H1 (cell line): Measurements from ENCODE around the gene TP73. TPM values are rescaled to one million over a fixed set of nuclear protein-coding genes. Genes with fewer than 3 reads are reported as not detected.

Source experiments
- CTCF ChIA-PET: fragments of 300-600 bp; sonication (Branson Sonifier 250); formaldehyde crosslinking; loops from one replicate; lab custom pipeline; 2021; ENCODE audit not compliant: partially characterized antibody; lab: Charles Lee
- POLR2A ChIA-PET: fragments of 300-600 bp; sonication (Branson Sonifier 250); formaldehyde crosslinking; loops from one replicate; lab custom pipeline; 2021; ENCODE audit warnings: inconsistent platforms; ENCODE audit not compliant: partially characterized antibody; lab: Charles Lee
- DNase-seq, 2 experiments: peaks; one replicate each; pipeline versions ENCODE4 v3.0.0 to v3.0.0-alpha.2; 2010 to 2022; ENCODE audit warnings: low spot score in 2 of 2, low read depth in 1 of 2, mixed read lengths in 1 of 2
- FAIRE-seq: peaks from 2 replicates; lab custom pipeline; 2011; peaks lifted over from hg19 to GRCh38; lab: Jason Lieb, UNC
- H2AFZ ChIP-seq: 2 replicates; pipeline ENCODE4 v1.8.1; 2012; ENCODE audit warnings: low read length, inconsistent platforms
- H2AK5ac ChIP-seq: 2 replicates; pipeline ENCODE4 v1.6.1; 2013; ENCODE audit warnings: low read depth, low read length
- H2BK120ac ChIP-seq: replicated peaks from 2 replicates; pipeline ENCODE3; 2013; ENCODE audit warnings: low read depth, low read length, inconsistent platforms
- H2BK12ac ChIP-seq: 2 replicates; pipeline ENCODE4 v1.6.1; 2013; ENCODE audit warnings: low read depth, low read length
- H2BK15ac ChIP-seq: 2 replicates; pipeline ENCODE4 v1.6.1; 2013; ENCODE audit warnings: low read length
- H2BK20ac ChIP-seq: 2 replicates; pipeline ENCODE4 v1.6.1; 2013; ENCODE audit warnings: low read length
- H2BK5ac ChIP-seq: 2 replicates; pipeline ENCODE4 v1.6.1; 2013; ENCODE audit warnings: low read depth, low read length
- H3K14ac ChIP-seq: 2 replicates; pipeline ENCODE4 v1.6.1; 2013; ENCODE audit warnings: inconsistent platforms; ENCODE audit not compliant: insufficient read length
- H3K18ac ChIP-seq: 2 replicates; pipeline ENCODE4 v1.6.1; 2013; ENCODE audit warnings: low read length; ENCODE audit errors: extremely low read depth
- H3K23ac ChIP-seq: 2 replicates; pipeline ENCODE4 v1.6.1; 2013; ENCODE audit warnings: inconsistent platforms; ENCODE audit not compliant: insufficient read length
- H3K23me2 ChIP-seq: 2 replicates; pipeline ENCODE4 v1.6.1; 2013; ENCODE audit warnings: low read depth, low read length
- H3K27ac ChIP-seq: 2 replicates; pipeline ENCODE4 v1.6.1; 2011; ENCODE audit warnings: low read depth, low read length, inconsistent platforms
- H3K27me3 ChIP-seq, 4 experiments: replicated peaks in 1 of 4; 1 replicate in 1 of 4; 2 replicates in 3 of 4; pipeline versions ENCODE4 v1.6.1 to v1.8.1; 2011 to 2013; ENCODE audit warnings: low read length in 3 of 4, mild to moderate bottlenecking in 3 of 4, inconsistent platforms in 2 of 4, mixed read lengths in 2 of 4, moderate library complexity in 1 of 4; ENCODE audit not compliant: control insufficient read depth in 3 of 4, insufficient read depth in 3 of 4; ENCODE audit errors: extremely low read depth in 1 of 4
- H3K36me3 ChIP-seq, 4 experiments: 2 replicates each; pipeline versions ENCODE4 v1.6.1 to v1.8.1; 2011 to 2013; ENCODE audit warnings: mild to moderate bottlenecking in 4 of 4, low read length in 3 of 4, moderate library complexity in 2 of 4, control low read depth in 1 of 4, inconsistent platforms in 1 of 4; ENCODE audit not compliant: insufficient read depth in 4 of 4, control insufficient read depth in 2 of 4
- H3K4ac ChIP-seq: replicated peaks from 2 replicates; pipeline ENCODE3; 2013; ENCODE audit warnings: low read length, low read depth, mixed read lengths, inconsistent platforms; ENCODE audit not compliant: insufficient read length
- H3K4me1 ChIP-seq, 4 experiments: replicated peaks in 1 of 4; 1 replicate in 1 of 4; 2 replicates in 3 of 4; pipeline versions ENCODE4 v1.6.1 to v1.8.1; 2011 to 2013; ENCODE audit warnings: low read length in 3 of 4, inconsistent platforms in 2 of 4, mixed read lengths in 1 of 4; ENCODE audit not compliant: insufficient read depth in 4 of 4, control insufficient read depth in 3 of 4
- H3K4me2 ChIP-seq, 2 experiments: 2 replicates each; pipeline versions ENCODE4 v1.6.1 to v1.8.1; 2011 to 2013; ENCODE audit warnings: low read depth in 2 of 2, low read length in 2 of 2, control low read depth in 1 of 2, inconsistent platforms in 1 of 2, mild to moderate bottlenecking in 1 of 2; ENCODE audit not compliant: insufficient read depth in 1 of 2
- H3K4me3 ChIP-seq, 4 experiments: fragments of 200-600, 300-600 bp in 1 of 4; sonication (generic), shearing (Covaris generic), sonication (Bioruptor Twin) in 1 of 4; 2 replicates each; pipeline versions ENCODE4 v1.5.1 to v1.8.1; 2011 to 2016; ENCODE audit warnings: low read length in 4 of 4, low read depth in 3 of 4, control low read depth in 2 of 4, inconsistent platforms in 2 of 4, mild to moderate bottlenecking in 2 of 4, mixed read lengths in 1 of 4, moderate library complexity in 1 of 4; ENCODE audit not compliant: insufficient read depth in 2 of 4; ENCODE audit errors: extremely low read depth in 1 of 4
- H3K56ac ChIP-seq: replicated peaks from 2 replicates; pipeline ENCODE3; 2013; ENCODE audit warnings: low read depth, mild to moderate bottlenecking, mixed read lengths, low read length, inconsistent platforms; ENCODE audit not compliant: insufficient read length
- H3K79me1 ChIP-seq: 2 replicates; pipeline ENCODE4 v1.6.1; 2013; ENCODE audit warnings: low read depth, low read length, control low read depth
- H3K79me2 ChIP-seq, 2 experiments: 2 replicates each; pipeline versions ENCODE4 v1.6.1 to v1.8.1; 2012 to 2013; ENCODE audit warnings: low read length in 2 of 2, mild to moderate bottlenecking in 2 of 2, inconsistent platforms in 1 of 2; ENCODE audit not compliant: insufficient read depth in 2 of 2, control insufficient read depth in 1 of 2
- H3K9ac ChIP-seq, 4 experiments: replicated peaks in 1 of 4; 1 replicate in 1 of 4; 2 replicates in 3 of 4; pipeline versions ENCODE4 v1.6.1 to v1.8.1; 2011 to 2013; ENCODE audit warnings: low read depth in 3 of 4, low read length in 3 of 4, control low read depth in 2 of 4, mild to moderate bottlenecking in 2 of 4, moderate library complexity in 2 of 4, inconsistent platforms in 1 of 4; ENCODE audit errors: extremely low read depth in 1 of 4
- H3K9me3 ChIP-seq, 2 experiments: 2 replicates each; pipeline versions ENCODE4 v1.6.1 to v1.8.1; 2012 to 2013; ENCODE audit warnings: mild to moderate bottlenecking in 2 of 2, moderate library complexity in 2 of 2, control low read depth in 1 of 2, inconsistent platforms in 1 of 2, low read depth in 1 of 2, low read length in 1 of 2, mixed read lengths in 1 of 2; ENCODE audit not compliant: insufficient read depth in 2 of 2
- H4K20me1 ChIP-seq, 2 experiments: replicated peaks in 1 of 2; 2 replicates each; pipeline versions ENCODE3 to v1.8.1; 2011 to 2013; ENCODE audit warnings: inconsistent platforms in 2 of 2, low read length in 2 of 2, mild to moderate bottlenecking in 1 of 2; ENCODE audit not compliant: insufficient read depth in 2 of 2, control insufficient read depth in 1 of 2
- H4K5ac ChIP-seq: 2 replicates; pipeline ENCODE4 v1.6.1; 2013; ENCODE audit warnings: low read length, low read depth, mixed read lengths, inconsistent platforms; ENCODE audit not compliant: insufficient read length
- H4K8ac ChIP-seq: 2 replicates; pipeline ENCODE4 v1.8.0; 2013; ENCODE audit warnings: mild to moderate bottlenecking, moderate library complexity, low read length, inconsistent platforms; ENCODE audit not compliant: insufficient read depth; ENCODE audit errors: extremely low read depth
- H4K91ac ChIP-seq: replicated peaks from 2 replicates; pipeline ENCODE3; 2013; ENCODE audit warnings: low read length, mixed read lengths, inconsistent platforms; ENCODE audit not compliant: insufficient read length
- ATF2 ChIP-seq: IDR thresholded peaks from 2 replicates; pipeline ENCODE4 v1.6.1; 2012; ENCODE audit warnings: low read length, inconsistent platforms
- BCL11A ChIP-seq, 2 experiments: IDR thresholded peaks; one replicate each; pipeline ENCODE4 v1.6.1; 2011; ENCODE audit warnings: low read depth in 2 of 2, low read length in 2 of 2, mild to moderate bottlenecking in 2 of 2
- CREB1 ChIP-seq: IDR thresholded peaks from 2 replicates; pipeline ENCODE4 v1.6.1; 2012; ENCODE audit warnings: inconsistent platforms
- HDAC2 ChIP-seq, 2 experiments: fragments of 300-600 bp in 1 of 2; sonication (generic) in 1 of 2; IDR thresholded peaks; 2 replicates each; pipeline ENCODE4 v1.6.1; 2011 to 2012; ENCODE audit warnings: low read depth in 2 of 2, low read length in 2 of 2, mild to moderate bottlenecking in 2 of 2, moderate library complexity in 2 of 2, borderline replicate concordance in 1 of 2, inconsistent platforms in 1 of 2
- NRF1 ChIP-seq: IDR thresholded peaks from 2 replicates; pipeline ENCODE4 v1.6.1; 2011; ENCODE audit warnings: mild to moderate bottlenecking, low read depth, low read length, improper control_type of control experiment
- POLR2A ChIP-seq, 2 experiments: IDR thresholded peaks; 1 replicate in 1 of 2; 2 replicates in 1 of 2; pipeline ENCODE4 v1.6.1; 2011; ENCODE audit warnings: low read depth in 2 of 2, low read length in 2 of 2, mild to moderate bottlenecking in 2 of 2; ENCODE audit errors: control extremely low read depth in 1 of 2
- POLR2AphosphoS5 ChIP-seq: IDR thresholded peaks from 2 replicates; pipeline ENCODE4 v1.6.1; 2011; ENCODE audit warnings: low read depth, low read length
- POU5F1 ChIP-seq: IDR thresholded peaks from 2 replicates; pipeline ENCODE4 v1.6.1; 2011; ENCODE audit warnings: low read depth, mild to moderate bottlenecking, low read length, moderate library complexity
- RAD21 ChIP-seq, 2 experiments: IDR thresholded peaks in 1 of 2; conservative IDR thresholded peaks in 1 of 2; 2 replicates each; pipeline ENCODE4 v1.6.1; 2011; ENCODE audit warnings: low read depth in 2 of 2, low read length in 2 of 2, improper control_type of control experiment in 1 of 2, inconsistent platforms in 1 of 2, mild to moderate bottlenecking in 1 of 2, moderate library complexity in 1 of 2
- SAP30 ChIP-seq: fragments of 300-600 bp; sonication (generic); IDR thresholded peaks from 2 replicates; pipeline ENCODE4 v1.7.1; 2012; ENCODE audit warnings: low read length, moderate library complexity, mild to moderate bottlenecking, inconsistent platforms; ENCODE audit not compliant: insufficient read depth, insufficient replicate concordance
- SP1 ChIP-seq: IDR thresholded peaks from 2 replicates; pipeline ENCODE4 v1.6.1; 2011; ENCODE audit warnings: low read depth, low read length
- SUZ12 ChIP-seq: fragments of 200-600 bp; sonication (generic); IDR thresholded peaks from 2 replicates; pipeline ENCODE4 v1.6.1; 2012; ENCODE audit warnings: mild to moderate bottlenecking, inconsistent platforms, low read length, moderate library complexity, mixed read lengths
- WGBS, 2 experiments: shearing (Covaris generic) in 1 of 2; methylation state at CpG; one replicate each; pipeline versions ENCODE4 v1.1.6 to v1.1.7; 2013 to 2015; ENCODE audit warnings: low lambda C conversion rate in 2 of 2, mixed read lengths in 2 of 2, inconsistent platforms in 1 of 2, low coverage in 1 of 2, missing lambda C conversion rate in 1 of 2; ENCODE audit not compliant: insufficient replicate concordance in 2 of 2, insufficient coverage in 1 of 2, insufficient read length in 1 of 2; ENCODE audit errors: extremely low coverage in 1 of 2, missing lambda C conversion rate in 1 of 2; 5-methylcytosine and 5-hydroxymethylcytosine counted together
- polyA plus RNA-seq, 7 experiments: library from polyadenylated mRNA; depleted of rRNA in 3 of 7; stranded (reverse) in 5 of 7; unstranded in 2 of 7; fragments of >200 nt in 5 of 7; fragments of 200-250 nt in 2 of 7; gene quantifications; 1 replicate in 5 of 7; 2 replicates in 1 of 7; 4 replicates in 1 of 7; pipeline versions ENCODE4 v1.2.1 to v1.2.3, GENCODE V29; 2011 to 2013; ENCODE audit warnings: missing spikeins in 2 of 7, mixed read lengths in 2 of 7
- total RNA-seq: library from RNA; stranded (reverse); fragmentation: NEBNext Ultra II Directional; extraction: Animal tissue kit (Norgen Biotek cat#: 25700); gene quantifications from 2 replicates; pipeline ENCODE4 v1.2.1, GENCODE V29; 2021

Gene TP73
- total and polyA plus RNA-seq, 2 of the 8 experiments (the other 6 are each of a cell fraction or from before 2014, with no cell fraction given): 2.6 to 3.1 TPM

- Histone ChIP-seq H3K23me2 (no peaks in the 10 kb centered on the region; the same call in 1 of the 2 replicates), H2BK12ac (no peak overlapping the region), H3K4ac (no peak overlapping the region), H2BK120ac (no peak overlapping the region), H4K8ac (no peak overlapping the region), H2BK5ac (no peak overlapping the region), H2BK15ac (no peak overlapping the region), H3K23ac (no peak overlapping the region), H3K18ac (no peak overlapping the region; the same call in 1 of the 2 replicates), H3K9ac (no peak overlapping the region), H3K14ac (no peak overlapping the region), H3K4me1 (peaks cover 0 to 10% (median 7%) of the 10 kb centered on the region in 4 experiments; a peak in 6 of 7 replicates), H3K27me3 (no peaks in the 10 kb centered on the region; a peak in 1 of 7 replicates), H3K9me3 (no peaks in the 10 kb centered on the region), H4K20me1 (peaks cover 1 to 2% of the 10 kb centered on the region in 2 experiments), H3K56ac (no peak overlapping the region), H3K4me2 (no peak overlapping the region), H2AFZ (no peak overlapping the region), H2BK20ac (no peak overlapping the region), H3K27ac (no peak overlapping the region), H3K79me2 (no peaks in the 10 kb centered on the region), H4K91ac (no peak overlapping the region), H2AK5ac (no peak overlapping the region), H3K36me3 (no peaks in the 10 kb centered on the region), H3K4me3 (no peak overlapping the region), H3K79me1 (no peaks in the 10 kb centered on the region), H4K5ac (no peak overlapping the region)
- FAIRE-seq: no peak
- DNase-seq: no peak
- ChIA-PET CTCF (interaction anchor here (0.7 to 6.7 kb wide), 55 partner anchors 9 to 1166 kb away, joined by 3 to 148 read pairs (median 6); partner anchors contain the start of gene WRAP73), POLR2A (interaction anchor here (0.8 to 0.9 kb wide), 2 partner anchors 123 to 165 kb away, joined by 3 to 4 read pairs; no protein-coding TSS in a partner anchor)
- WGBS, 2 experiments: 94% methylated on average over 9 of the region's 9 CpGs; no CpG with 5 or more reads in 1 of the 2 experiments
- TF ChIP-seq SUZ12: no peak
- TF ChIP-seq CREB1: no peak
- TF ChIP-seq POLR2AphosphoS5: no peak
- TF ChIP-seq RAD21 (IDR thresholded peaks at IDR 0.05 in 1 of 2, conservative IDR thresholded peaks at IDR 0.05 in 1 of 2; ENCODE audit: low read depth in 2 of 2, low read length in 2 of 2): no peak
- no peak for TF ChIP-seq BCL11A (IDR thresholded peaks at IDR 0.05; ENCODE audit: low read depth in 2 of 2, low read length in 2 of 2)
- TF ChIP-seq NRF1: no peak
- TF ChIP-seq POU5F1: no peak
- TF ChIP-seq SAP30: no peak
- no peak for TF ChIP-seq HDAC2 (IDR thresholded peaks at IDR 0.05; ENCODE audit: borderline replicate concordance in 1 of 2, low read depth in 2 of 2, low read length in 2 of 2)
- no peak for TF ChIP-seq POLR2A (IDR thresholded peaks at IDR 0.05; ENCODE audit: control extremely low read depth in 1 of 2, low read depth in 2 of 2, low read length in 2 of 2)
- TF ChIP-seq SP1: no peak
- no peak for TF ChIP-seq ATF2
Measured at GRCh38 chr1:3618531-3618880, 33.8 kb upstream of the TP73 start.
